RWPE1 (cell line): ENCODE data around the gene ATAT1.

Experiments
- CTCF ChIA-PET: fragments of 350-600 bp; sonication (Branson Sonifier 250); formaldehyde crosslinking; extraction: SDS; loops from one replicate; lab custom pipeline; 2021; lab: Yijun Ruan, JAX
- POLR2A ChIA-PET: fragments of 400-600 bp; formaldehyde crosslinking; extraction: SDS; loops from one replicate; lab custom pipeline; 2020; ENCODE audit warnings: antibody characterized with exemption; ENCODE audit not compliant: low non-redundant PET; lab: Yijun Ruan, JAX
- DNase-seq: peaks from one replicate; pipeline ENCODE4 v3.0.0; 2012; ENCODE audit warnings: low spot score
- H3K27ac ChIP-seq: fragments of 450-650 bp; 2 replicates; pipeline ENCODE4 v1.5.1; 2017
- CTCF ChIP-seq: fragments of 450-650 bp; conservative IDR thresholded peaks from 2 replicates; pipeline ENCODE4 v1.5.1; 2017; ENCODE audit warnings: low read depth, mild to moderate bottlenecking

The ATAT1 gene

GRCh38 chr6:30619561-30619960 is 7.1 kb upstream of the ATAT1 start:
- no peak for DNase-seq
- no peak for TF ChIP-seq CTCF
- no peak overlapping the region for H3K27ac ChIP-seq
- ChIA-PET CTCF (no interaction called here), POLR2A (no interaction called here)

- ChIA-PET POLR2A (no interaction called here), CTCF (interaction anchor here (0.7 kb wide), 1 partner anchor 11 kb away, joined by 8 read pairs; no protein-coding TSS in a partner anchor)
- TF ChIP-seq CTCF: no peak
- no peak for DNase-seq
- H3K27ac ChIP-seq: peak overlapping the region; percentile 78
These were observed 1.2 kb upstream of the ATAT1 start for GRCh38 chr6:30625511-30625910.

- CTCF ChIA-PET: no interaction called here
- DNase-seq: no peak
- no peak overlapping the region for H3K27ac ChIP-seq
- TF ChIP-seq CTCF: no peak
- POLR2A ChIA-PET: no interaction called here
These were observed 9.2 kb downstream of the ATAT1 start for GRCh38 chr6:30635834-30636233.

- POLR2A ChIA-PET: interaction anchor here (1.2 kb wide), 1 partner anchor 12 kb away, joined by 3 read pairs; no protein-coding TSS in a partner anchor
- no peak for DNase-seq
- no peak for TF ChIP-seq CTCF
- no peak overlapping the region for H3K27ac ChIP-seq
- CTCF ChIA-PET: interaction anchor here (0.6 to 0.8 kb wide), 2 partner anchors 14 to 89 kb away, joined by 3 to 4 read pairs; no protein-coding TSS in a partner anchor
These were observed 13.8 kb downstream of the ATAT1 start for GRCh38 chr6:30640481-30640880.

- TF ChIP-seq CTCF: no peak
- ChIA-PET POLR2A (interaction anchor here (0.6 to 1.2 kb wide), 2 partner anchors 12 to 24 kb away, joined by 3 read pairs; partner anchors contain the start of gene PPP1R10), CTCF (interaction anchor here (0.6 to 0.8 kb wide), 4 partner anchors 15 to 88 kb away, joined by 3 to 4 read pairs (median 4); no protein-coding TSS in a partner anchor)
- DNase-seq: no peak
- H3K27ac ChIP-seq: no peak overlapping the region
These were observed 14.4 kb downstream of the ATAT1 start for GRCh38 chr6:30641048-30641447.

GRCh38 chr6:30643656-30644055 is 17.0 kb downstream of the ATAT1 start:
- CTCF ChIA-PET: no interaction called here
- no peak for DNase-seq
- H3K27ac ChIP-seq: no peak overlapping the region
- TF ChIP-seq CTCF: no peak
- POLR2A ChIA-PET: no interaction called here
